ENCODE measurements around the gene SLC36A1.

DNA sequence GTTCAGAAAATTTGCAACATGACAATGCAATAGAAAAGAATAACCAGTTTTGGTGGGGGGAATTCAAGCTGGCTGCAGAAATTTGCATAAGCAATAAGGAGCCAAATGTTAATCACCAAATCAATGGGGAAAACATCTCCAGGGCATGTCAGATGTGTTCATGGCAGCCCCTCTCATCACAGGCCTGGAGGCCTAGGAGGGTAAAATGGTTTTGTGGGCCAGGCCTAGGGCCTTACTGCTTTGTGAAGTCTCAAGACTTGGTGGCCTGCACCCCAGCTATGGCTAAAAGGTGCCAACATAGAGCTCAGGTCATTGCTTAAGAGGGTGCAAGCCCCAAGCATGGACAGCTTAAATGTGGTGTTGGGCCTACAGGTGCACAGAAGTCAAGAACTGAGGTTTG lies 29.7 kb upstream of the SLC36A1 start:
- TF ChIP-seq, protein P1, sequence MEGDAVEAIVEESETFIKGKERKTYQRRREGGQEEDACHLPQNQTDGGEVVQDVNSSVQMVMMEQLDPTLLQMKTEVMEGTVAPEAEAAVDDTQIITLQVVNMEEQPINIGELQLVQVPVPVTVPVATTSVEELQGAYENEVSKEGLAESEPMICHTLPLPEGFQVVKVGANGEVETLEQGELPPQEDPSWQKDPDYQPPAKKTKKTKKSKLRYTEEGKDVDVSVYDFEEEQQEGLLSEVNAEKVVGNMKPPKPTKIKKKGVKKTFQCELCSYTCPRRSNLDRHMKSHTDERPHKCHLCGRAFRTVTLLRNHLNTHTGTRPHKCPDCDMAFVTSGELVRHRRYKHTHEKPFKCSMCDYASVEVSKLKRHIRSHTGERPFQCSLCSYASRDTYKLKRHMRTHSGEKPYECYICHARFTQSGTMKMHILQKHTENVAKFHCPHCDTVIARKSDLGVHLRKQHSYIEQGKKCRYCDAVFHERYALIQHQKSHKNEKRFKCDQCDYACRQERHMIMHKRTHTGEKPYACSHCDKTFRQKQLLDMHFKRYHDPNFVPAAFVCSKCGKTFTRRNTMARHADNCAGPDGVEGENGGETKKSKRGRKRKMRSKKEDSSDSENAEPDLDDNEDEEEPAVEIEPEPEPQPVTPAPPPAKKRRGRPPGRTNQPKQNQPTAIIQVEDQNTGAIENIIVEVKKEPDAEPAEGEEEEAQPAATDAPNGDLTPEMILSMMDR (IDR thresholded peaks at IDR 0.05; ENCODE audit: low read depth, low read length): no peak
- no peak for TF ChIP-seq POLR2A (IDR thresholded peaks at IDR 0.05; ENCODE audit: extremely low read depth, insufficient read length)
- TF ChIP-seq, protein P2, sequence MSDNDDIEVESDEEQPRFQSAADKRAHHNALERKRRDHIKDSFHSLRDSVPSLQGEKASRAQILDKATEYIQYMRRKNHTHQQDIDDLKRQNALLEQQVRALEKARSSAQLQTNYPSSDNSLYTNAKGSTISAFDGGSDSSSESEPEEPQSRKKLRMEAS (IDR thresholded peaks at IDR 0.05; ENCODE audit: low read depth, low read length): no peak

Measured in NB4 (cell line).